ENCODE data around the gene LAMA2. TPM values are rescaled to one million over a fixed set of nuclear protein-coding genes. Genes with fewer than 3 reads are reported as not detected.

Gene LAMA2
- total RNA-seq, 1 experiment from 2014 or later, result 4.2 TPM

GRCh38 chr6:129494099-129494498, 611.2 kb downstream of the LAMA2 start:
- Histone ChIP-seq H3K9ac (ENCODE audit: extremely low read depth, insufficient read length, low read length) (no peak overlapping the region), H3K56ac (ENCODE audit: insufficient read length, low read depth, low read length) (no peak overlapping the region), H4K20me1 (ENCODE audit: control insufficient read depth, insufficient read depth, insufficient read length) (no peaks in the 10 kb centered on the region), H3K23me2 (ENCODE audit: insufficient read length, low read depth, low read length, poor library complexity, severe bottlenecking) (no peaks in the 10 kb centered on the region), H3K79me2 (ENCODE audit: insufficient read depth, low read length) (no peaks in the 10 kb centered on the region), H3K27ac (ENCODE audit: insufficient read length, low read depth, low read length) (no peak overlapping the region), H3T11ph (ENCODE audit: low read length) (no peak overlapping the region), H2BK15ac (ENCODE audit: low read depth, low read length) (no peak overlapping the region), H2BK12ac (ENCODE audit: insufficient read length, low read depth, low read length) (no peak overlapping the region), H3K14ac (ENCODE audit: insufficient read depth, low read length) (no peak overlapping the region), H3K9me3 (ENCODE audit: control insufficient read depth, low read depth, low read length) (no peaks in the 10 kb centered on the region), H3K27me3 (ENCODE audit: insufficient read depth, low read length) (no peaks in the 10 kb centered on the region), H2AK5ac (ENCODE audit: insufficient read length, low read length) (no peak overlapping the region), H2BK20ac (ENCODE audit: low read depth, low read length, poor library complexity, severe bottlenecking) (no peak overlapping the region), H2AFZ (ENCODE audit: low read length) (no peak overlapping the region), H4K5ac (ENCODE audit: insufficient read length, low read depth, low read length) (no peak overlapping the region), H2BK120ac (ENCODE audit: low read depth, low read length, poor library complexity, severe bottlenecking) (no peak overlapping the region), H4K8ac (replicated peaks; ENCODE audit: insufficient read length, low read depth, low read length) (no peak overlapping the region), H3K79me1 (ENCODE audit: insufficient read depth, low read depth, low read length, poor library complexity, severe bottlenecking) (no peaks in the 10 kb centered on the region), H3K18ac (ENCODE audit: insufficient read length, low read depth, low read length) (no peak overlapping the region), H2BK5ac (ENCODE audit: insufficient read length, low read length) (no peak overlapping the region), H3K4ac (ENCODE audit: low read depth, low read length) (no peak overlapping the region), H3K4me1 (ENCODE audit: insufficient read depth, low read length) (no peaks in the 10 kb centered on the region; the same call in 1 of the 2 replicates), H3K23ac (ENCODE audit: insufficient read length, low read depth, low read length) (no peak overlapping the region), H4K91ac (ENCODE audit: insufficient read length, low read depth, low read length) (no peak overlapping the region), H3K4me2 (ENCODE audit: insufficient read depth, insufficient read length, low read length) (no peak overlapping the region)
- no CpG with 5 or more reads among the region's 2 CpGs for WGBS (ENCODE audit: extremely low coverage, insufficient read length, low lambda C conversion rate)
- H3K27ac Mint-ChIP-seq, result no peak overlapping the region
- DNase-seq, result no peak
- H3K4me1 Mint-ChIP-seq, result peaks cover 15 to 18% of the 10 kb centered on the region in 2 experiments
- TF ChIP-seq CTCF (conservative IDR thresholded peaks at IDR 0.05), result no peak
- H3K9me3 Mint-ChIP-seq, result no peaks in the 10 kb centered on the region
- no peaks in the 10 kb centered on the region for H3K36me3 Mint-ChIP-seq (ENCODE audit: insufficient read depth in 1 of 3, low read depth in 3 of 3)
- no peaks in the 10 kb centered on the region for H3K27me3 Mint-ChIP-seq (ENCODE audit: low read depth)
- no peak overlapping the region for H3K4me3 Mint-ChIP-seq
